ENCODE measurements around the gene RAD54L. TPM values are rescaled to one million over a fixed set of nuclear protein-coding genes. Genes with fewer than 3 reads are reported as not detected.

Gene RAD54L
- polyA plus RNA-seq, 1 donor from 2014 or later, result 15.8 TPM

Other genes with a start within 250 kb of the RAD54L start
- gene PIK3R3, start 115.1 kb upstream of the RAD54L start, polyA plus RNA-seq (ENCODE audit: insufficient read depth, low read depth, low replicate concordance), result 43.0 TPM
- gene TSPAN1, start 72.7 kb upstream of the RAD54L start, polyA plus RNA-seq (ENCODE audit: insufficient read depth, low read depth, low replicate concordance), result 9.4 TPM
- gene P3R3URF, start 71.3 kb upstream of the RAD54L start, polyA plus RNA-seq (ENCODE audit: insufficient read depth, low read depth, low replicate concordance), result not detected
- gene POMGNT1, start 49.3 kb upstream of the RAD54L start, polyA plus RNA-seq (ENCODE audit: insufficient read depth, low read depth, low replicate concordance), result 92.9 TPM
- 2.6 TPM for gene LURAP1, start 44.4 kb upstream of the RAD54L start, polyA plus RNA-seq (ENCODE audit: insufficient read depth, low read depth, low replicate concordance)
- 79.6 TPM for gene LRRC41, start 55.9 kb downstream of the RAD54L start, polyA plus RNA-seq (ENCODE audit: insufficient read depth, low read depth, low replicate concordance)
- 387 TPM for gene UQCRH, start 55.9 kb downstream of the RAD54L start, polyA plus RNA-seq (ENCODE audit: insufficient read depth, low read depth, low replicate concordance)
- 13.3 TPM for gene NSUN4, start 93.0 kb downstream of the RAD54L start, polyA plus RNA-seq (ENCODE audit: insufficient read depth, low read depth, low replicate concordance)
- gene FAAH, start 146.6 kb downstream of the RAD54L start, polyA plus RNA-seq (ENCODE audit: insufficient read depth, low read depth, low replicate concordance), result 25.0 TPM
- gene DMBX1, start 242.1 kb downstream of the RAD54L start, polyA plus RNA-seq (ENCODE audit: insufficient read depth, low read depth, low replicate concordance), result not detected

Data from brain (organoid and tissue), 1 donor.